ENCODE data around the gene PYGB. TPM values are rescaled to one million over a fixed set of nuclear protein-coding genes. Genes with fewer than 3 reads are reported as not detected.

The PYGB gene
- polyA plus RNA-seq, 3 donors, result 48.4 to 59.9 (median 51.8) TPM

DNA sequence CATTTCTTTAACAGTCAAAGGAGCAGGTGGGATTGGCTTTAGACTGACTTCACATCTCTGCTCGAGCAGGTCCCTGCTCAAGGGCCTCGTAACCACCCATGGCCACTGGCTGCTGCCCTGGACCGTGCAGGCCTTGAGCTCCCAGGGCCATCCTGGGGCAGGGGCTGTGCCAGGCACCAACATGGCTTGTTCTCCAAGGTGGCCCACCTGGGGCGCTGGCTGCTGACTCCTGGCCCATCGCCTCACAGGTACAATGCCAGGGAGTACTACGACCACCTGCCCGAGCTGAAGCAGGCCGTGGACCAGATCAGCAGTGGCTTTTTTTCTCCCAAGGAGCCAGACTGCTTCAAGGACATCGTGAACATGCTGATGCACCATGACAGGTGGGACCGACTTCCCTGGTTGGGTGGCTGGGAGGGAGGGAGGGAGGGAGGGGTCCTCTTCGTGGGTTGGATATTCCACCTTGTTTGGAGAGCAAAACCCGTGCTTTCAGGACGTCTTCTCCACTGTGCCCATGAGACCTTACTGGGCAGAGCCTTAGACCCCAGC, 46.1 kb downstream of the PYGB start:
- no peak for DNase-seq

DNA sequence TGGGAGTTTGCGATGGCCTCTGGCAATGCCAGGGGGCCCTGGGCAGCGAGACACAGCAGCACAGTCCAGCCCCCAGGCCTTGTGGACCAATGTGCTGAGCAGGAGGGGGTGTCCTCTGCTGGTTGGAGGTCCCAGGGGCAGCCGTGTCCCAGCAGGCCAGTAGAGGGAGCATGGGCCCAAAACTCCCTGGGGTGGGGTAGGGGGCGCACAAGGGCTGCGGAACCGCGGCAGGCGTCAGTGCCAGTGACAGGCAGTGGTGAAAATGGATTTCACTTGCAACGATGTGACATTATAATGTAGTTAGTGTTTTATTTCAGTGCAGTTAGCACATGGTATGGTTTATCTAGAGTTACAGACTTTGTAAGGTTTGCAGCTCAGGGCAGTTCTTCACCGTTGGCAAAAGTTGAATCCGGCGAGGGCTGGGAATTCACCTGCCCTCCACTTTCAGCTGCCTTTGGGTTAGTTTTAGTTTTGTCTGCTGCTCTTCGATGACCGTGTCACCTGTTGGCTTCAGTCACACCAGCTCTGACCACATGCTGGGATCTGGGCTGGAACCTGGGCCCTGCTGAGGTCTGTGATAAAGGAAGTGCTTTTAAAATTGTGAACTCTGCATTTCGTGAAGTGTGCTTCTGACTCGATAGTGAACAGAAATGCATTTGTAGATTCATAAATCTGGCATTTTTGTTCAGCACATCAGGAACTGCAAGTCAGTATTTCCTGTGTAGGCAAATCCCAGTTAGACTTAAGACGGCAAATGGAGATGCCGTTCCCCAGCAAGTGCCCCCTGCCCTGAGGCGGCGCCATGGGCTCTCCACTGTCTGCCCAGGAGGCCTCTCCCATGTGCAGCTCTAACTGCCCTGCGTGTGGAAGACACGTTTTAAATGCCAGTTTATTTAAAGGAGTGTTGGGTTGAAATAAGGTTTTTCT, 46.8 kb downstream of the PYGB start:
- DNase-seq, result peak; percentile 41

DNA sequence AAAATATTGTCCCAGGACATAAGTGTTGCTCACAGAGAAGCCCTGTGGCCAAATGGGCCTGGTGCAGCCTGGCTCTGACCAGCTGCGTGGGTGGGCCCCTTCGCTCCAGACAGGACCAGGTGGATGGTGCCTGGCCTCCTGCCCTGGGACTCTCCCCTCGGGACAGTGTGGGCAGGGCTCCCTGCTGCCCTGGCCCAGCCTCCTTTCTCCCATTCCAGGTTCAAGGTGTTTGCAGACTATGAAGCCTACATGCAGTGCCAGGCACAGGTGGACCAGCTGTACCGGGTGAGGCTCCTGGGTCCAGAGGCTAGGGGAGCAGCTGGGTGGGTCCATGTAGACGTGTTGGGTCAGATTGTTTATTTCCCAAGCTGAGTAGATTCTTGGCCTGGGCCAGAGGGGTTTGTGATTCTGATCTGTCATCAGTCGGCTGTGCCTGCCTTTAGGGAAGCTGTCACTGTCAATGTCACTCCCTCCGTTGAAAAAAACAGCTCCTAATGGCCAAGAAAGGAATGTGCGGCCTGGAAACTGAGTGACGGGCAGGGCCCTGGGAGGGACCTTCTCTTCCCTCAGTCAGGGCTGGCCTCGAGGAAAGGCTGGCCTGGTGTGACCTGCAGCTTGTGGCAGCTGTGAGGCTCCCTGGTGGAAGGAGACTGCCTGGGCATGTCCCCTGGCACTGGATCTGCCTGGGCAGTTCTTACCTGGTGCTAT, 47.7 kb downstream of the PYGB start:
- DNase-seq, result no peak

DNA sequence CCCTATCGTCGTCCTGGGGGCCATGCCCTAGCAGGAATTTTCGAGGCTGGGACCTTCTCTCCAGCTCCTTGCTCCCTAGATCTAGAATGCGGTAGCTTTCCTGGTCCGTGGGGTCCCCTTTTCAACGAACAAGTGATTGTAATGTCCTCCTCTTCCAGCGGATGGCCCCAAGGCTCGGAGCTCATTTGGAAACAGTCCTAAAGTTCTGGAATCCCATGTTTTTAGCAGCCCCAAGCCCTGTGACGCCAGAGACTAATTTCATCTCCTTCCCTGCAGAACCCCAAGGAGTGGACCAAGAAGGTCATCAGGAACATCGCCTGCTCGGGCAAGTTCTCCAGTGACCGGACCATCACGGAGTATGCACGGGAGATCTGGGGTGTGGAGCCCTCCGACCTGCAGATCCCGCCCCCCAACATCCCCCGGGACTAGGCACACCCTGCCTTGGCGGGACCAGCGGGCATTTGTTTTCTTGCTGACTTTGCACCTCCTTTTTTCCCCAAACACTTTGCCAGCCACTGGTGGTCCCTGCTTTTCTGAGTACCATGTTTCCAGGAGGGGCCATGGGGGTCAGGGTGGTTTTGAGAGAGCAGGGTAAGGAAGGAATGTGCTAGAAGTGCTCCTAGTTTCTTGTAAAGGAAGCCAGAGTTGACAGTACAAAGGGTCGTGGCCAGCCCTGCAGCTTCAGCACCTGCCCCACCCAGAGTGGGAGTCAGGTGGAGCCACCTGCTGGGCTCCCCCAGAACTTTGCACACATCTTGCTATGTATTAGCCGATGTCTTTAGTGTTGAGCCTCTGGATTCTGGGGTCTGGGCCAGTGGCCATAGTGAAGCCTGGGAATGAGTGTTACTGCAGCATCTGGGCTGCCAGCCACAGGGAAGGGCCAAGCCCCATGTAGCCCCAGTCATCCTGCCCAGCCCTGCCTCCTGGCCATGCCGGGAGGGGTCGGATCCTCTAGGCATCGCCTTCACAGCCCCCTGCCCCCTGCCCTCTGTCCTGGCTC, 48.5 kb downstream of the PYGB start:
- DNase-seq, result no peak

DNA sequence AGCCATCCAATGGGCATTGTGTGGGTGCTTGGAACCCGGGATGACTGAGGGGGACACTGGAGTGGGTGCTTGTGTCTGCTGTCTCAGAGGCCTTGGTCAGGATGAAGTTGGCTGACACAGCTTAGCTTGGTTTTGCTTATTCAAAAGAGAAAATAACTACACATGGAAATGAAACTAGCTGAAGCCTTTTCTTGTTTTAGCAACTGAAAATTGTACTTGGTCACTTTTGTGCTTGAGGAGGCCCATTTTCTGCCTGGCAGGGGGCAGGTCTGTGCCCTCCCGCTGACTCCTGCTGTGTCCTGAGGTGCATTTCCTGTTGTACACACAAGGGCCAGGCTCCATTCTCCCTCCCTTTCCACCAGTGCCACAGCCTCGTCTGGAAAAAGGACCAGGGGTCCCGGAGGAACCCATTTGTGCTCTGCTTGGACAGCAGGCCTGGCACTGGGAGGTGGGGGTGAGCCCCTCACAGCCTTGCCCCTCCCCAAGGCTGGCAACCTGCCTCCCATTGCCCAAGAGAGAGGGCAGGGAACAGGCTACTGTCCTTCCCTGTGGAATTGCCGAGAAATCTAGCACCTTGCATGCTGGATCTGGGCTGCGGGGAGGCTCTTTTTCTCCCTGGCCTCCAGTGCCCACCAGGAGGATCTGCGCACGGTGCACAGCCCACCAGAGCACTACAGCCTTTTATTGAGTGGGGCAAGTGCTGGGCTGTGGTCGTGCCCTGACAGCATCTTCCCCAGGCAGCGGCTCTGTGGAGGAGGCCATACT, 49.4 kb downstream of the PYGB start:
- no peak for DNase-seq

DNA sequence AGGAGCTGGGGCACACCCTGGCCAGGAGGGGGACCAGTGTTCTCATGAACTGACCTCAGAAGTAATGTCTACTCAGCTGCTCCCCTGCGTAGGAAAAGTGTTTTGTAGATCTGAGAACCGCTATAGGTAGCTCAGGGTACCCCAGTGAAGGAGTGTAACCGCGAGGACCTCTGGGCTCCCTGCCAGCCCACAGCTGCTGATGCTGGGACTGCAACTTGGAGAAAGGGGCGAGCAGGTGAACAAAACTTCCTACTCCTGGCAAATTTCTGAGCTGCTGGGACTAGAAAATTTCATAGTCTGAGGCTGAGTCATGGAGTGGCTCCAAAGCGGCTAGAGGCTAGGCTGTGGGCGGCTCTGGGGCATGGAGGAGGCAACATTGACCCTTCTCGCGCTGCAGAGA, 51.9 kb downstream of the PYGB start:
- no peak for DNase-seq

DNA sequence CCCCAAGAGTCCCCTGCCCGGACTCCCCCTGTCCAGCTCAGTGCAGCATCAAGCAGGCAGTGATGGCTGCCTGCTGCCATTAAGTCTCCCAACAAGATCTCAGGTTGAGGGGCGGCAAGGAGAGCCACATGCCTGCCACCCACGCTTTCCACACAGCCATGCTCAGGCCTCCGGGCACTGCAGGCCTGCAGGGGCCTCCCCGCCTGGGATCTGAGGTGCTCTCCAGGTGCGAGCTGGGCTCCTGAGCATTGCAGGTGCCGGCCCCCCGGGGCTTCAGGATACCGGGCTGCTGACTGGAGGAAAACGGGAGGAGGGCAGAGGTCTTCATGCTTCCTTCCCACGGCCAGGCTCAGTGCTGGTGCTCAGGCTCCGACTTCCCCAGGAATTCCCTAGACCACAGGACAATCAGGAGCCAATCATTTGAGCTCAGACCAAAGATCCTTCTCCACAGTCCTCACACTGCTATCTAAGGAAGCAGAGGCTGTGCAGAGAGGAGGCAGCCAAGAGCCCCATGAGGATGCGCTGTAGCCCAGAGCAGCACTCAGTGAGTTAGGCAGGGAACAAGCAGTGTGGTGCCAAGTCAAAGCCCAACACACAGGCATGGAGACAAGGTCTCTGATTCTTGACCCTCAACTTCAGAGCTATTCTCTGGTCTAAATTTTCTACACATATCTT, 52.7 kb downstream of the PYGB start:
- no peak for DNase-seq

DNA sequence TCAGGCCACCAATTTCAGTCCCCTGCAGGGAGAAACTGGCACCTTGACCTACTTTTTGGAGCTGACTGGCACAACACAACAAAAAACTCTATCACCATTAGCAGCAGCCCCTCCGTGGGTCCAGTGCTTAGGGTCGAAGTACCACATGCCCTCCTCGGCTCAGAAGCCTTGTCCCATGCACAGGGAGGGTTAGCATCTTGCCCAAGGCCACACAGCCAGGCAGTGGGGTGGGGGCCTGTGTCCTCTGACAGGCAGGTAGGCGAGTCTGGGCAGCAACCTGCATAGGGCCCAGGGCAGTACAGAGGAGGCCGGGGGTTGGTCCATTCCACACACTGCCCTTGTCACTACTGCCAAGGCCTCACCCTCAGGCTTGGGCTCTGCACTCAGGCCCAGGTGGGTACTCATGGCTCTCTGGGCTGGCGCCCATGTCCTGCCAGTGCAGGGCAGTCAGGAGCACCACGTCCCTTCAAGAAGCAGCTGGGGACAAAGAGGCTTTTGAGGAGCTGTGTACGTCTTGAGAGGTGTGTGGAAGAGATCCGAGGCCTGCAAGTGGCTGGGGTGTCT, 53.6 kb downstream of the PYGB start:
- no peak for DNase-seq

DNA sequence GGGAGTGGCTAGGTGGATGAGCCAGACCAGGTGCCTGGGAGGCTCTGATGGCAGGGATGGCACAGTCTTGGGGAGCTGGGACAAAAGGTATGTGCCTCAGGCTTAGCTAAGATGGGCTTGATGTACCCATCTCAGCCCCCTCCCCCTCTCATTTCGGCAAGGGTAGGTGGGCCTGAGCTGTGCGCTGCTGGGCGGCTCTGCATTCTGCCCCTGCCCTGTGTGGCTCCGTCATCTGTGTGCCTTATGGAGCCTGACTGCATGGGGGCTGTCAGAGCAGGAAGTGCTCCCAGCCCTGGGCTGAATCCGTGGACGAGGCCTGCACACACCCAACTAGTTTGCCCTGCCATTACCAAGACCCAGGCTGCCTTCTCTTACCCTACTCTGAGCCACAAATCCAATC, 54.7 kb downstream of the PYGB start:
- no peak for DNase-seq

DNA sequence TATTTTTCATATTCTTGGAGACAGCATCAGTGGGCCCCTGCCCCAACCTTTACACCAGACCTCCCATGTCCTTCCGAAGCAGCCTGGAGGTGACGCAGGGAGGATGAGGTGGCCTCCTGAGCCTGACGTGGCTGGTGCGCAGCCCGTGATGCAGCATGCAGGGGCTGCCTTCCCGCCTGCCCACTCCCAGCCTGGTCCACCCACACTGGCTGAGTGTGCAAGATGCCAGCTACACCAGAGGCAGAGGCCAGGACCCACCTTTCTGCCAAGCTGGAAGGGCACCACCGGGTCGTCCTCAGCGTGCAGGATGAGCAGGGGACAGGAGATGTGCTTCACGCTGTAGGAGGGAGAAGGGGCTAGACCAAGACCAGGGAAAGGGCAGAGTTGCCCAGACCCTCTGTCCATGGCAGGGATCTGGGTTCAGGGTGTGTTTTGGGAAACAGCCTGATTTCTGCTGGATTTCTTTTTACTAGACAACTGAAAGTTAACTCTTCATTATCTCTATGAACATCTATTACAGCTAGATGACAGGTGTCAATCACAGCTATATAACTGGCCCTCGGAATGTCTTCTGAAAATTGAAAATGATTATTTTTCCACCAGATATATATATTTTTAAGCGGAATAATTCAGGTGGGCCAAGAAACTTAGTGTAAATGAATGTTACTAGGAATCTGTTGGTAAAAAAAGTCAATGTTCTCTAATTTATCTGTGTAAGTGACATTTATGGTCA, 55.6 kb downstream of the PYGB start:
- no peak for DNase-seq

DNA sequence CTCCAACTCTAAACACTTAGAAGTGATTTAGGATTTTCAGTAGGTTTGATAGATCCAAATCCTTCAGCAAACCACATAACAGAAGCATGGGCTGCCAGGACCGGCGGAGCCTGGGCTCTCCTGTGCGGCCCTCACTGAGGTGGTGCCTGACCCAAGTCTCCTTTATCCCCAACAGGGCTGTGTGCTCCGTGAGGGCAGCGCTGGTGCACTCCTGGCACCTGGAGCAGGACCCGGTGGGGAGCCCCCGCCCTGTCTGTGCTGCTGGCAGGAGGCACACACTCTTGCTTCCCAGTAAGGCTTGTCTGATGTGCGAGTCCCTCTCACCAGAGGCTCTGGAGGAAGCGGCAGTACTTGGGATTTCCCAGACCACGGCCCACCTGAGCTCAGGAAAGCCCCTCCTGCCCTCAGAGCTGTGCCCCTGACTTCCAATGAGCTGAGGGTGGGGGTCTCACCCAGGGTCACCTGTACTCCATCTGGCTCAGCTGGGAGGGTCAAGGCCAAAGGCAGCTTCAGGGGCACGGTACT, 56.2 kb downstream of the PYGB start:
- DNase-seq, result no peak

DNA sequence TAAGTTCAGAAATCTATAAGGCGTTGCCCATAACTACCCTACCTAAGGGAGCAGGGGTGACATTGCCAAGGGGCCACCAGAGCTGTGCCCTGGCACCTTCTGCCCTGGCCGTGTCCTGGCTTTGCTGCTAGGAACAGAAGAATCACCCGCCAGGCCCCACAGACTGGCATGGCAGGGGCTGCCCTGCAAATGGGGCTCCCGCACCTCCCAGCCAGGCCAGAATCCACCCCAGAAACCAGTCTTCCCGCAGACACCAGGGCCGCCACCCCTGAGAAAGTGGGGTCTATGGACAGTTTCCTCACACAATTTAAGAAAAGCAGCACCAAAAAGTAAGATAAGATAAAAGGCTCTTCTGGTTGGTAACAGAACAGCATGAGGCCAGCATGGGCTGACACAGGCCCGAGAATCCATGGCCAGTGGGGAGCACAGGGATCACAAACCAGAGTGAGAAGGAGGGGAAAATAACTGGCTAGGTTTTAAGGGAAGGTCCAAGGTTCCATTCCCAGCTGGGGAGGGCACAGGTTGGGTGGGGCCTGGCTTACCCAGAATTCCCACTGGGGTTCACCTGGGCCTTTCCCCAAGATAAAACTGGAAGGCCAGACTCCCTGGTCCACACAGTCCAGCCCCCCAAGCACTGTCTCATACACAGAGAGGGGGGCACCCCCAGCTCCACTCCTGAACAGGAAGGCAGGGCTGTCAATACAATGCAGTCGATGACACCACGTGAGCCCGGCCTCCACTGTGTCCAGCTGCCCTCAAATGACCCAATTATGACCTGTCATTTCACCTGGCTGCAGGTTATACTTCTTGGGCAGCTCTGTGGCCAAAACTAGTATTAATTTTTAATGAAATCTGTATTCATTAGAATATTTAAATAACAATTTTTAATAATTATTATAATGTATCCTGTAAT, 59.4 kb downstream of the PYGB start:
- no peak for DNase-seq

DNA sequence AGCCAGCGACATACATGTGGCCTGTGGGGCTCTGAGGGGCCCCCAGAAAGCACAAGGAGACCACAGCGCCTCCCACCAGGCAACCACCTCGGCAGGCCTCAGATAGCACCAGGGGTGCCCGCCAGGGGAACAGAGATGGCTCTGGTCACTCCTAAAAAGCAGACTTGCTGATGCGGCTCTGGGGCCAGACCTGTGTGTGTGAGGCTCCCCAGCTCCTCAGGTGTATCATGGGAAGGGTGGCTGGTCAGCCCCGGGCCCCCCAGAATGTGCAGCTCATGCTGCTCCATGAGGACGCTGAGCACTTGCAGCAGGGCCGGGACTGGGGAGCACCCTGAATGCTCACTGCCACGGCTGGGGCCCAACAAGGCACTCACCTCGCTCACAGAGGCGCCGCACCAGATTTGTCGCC, 60.2 kb downstream of the PYGB start:
- no peak for DNase-seq

DNA sequence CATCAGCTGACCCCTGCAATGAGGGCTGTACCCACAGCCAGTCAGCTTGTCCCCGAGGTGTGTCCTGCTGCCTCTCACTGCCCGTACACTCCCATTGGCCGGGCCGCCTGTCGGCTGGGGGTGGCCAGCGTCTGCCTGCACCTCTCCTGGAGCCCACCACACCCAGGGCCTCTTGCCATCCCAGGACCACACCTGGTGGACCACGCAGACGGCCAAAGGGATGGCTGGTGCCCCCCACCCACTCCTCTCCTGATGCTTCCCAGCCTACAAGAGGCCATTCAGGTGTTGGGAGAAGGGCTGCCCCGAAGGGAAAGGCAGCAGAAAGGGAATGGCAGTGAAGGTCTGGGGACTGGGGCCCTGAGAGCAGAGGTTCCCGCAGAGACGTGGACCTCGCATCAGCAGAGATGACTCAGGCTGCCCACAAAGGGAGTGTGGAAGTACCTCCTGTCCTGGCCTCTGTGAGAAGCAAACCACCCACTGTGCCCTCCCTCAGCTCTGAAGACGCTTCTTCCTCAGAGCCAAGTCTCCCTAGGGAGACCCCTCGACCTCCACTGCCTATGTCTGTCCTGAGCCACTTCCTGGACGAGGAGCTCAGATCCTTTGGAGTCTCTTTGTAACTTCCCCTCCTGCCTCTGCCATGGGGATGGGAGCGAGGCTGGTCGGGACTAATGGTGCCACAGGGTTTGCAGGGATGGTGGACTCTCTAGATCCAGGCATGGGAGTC, 60.9 kb downstream of the PYGB start:
- DNase-seq, result no peak

DNA sequence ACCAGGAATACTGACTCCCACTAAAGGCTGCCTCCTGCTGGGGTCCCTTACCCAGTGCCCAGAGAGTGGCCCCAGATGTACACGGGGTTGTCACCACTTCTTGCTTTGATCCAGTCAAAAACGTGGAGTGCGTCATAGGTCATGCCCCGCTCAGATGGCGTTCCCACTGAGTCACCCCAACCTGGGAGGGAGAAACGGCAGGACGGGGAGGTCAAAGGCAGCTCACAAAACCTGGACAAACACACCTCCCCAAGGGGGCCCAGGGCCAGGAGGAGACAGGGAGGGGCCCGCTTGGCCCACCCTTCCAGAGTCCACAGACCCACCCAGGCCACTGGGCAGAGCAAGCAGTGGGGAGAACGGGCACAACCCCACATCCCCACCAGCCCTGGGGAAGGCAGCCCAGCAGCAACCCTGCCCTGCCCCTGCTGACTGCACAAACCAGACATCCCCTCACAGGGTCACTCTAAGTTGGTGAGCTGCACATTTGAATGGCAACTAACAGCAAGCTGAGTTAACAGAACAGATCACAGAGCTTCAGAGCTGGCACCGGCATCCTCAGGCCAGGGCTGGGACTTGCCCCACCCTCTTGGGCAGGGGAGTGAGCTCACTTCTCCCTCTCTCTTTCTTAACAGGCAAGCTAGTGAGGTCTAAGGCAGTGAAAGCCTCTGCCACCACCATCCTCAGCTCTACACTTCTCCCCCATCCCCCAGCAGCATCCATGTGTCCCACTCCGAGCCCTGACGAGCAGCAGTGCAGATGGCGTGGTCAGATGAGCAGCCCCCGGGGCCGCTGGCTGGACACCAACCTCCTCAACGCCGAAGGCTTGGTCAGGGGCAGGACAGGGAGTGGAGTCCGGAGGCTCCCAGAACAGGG, 61.7 kb downstream of the PYGB start:
- no peak for DNase-seq

Data from renal pelvis (tissue), 4 donors.